RKO (cell line): Measurements from ENCODE around the gene ASGR2.
"Not testable (repeated sequence)": the region's sequence is repeated elsewhere in the genome, so short reads cannot be mapped to it uniquely, and the experiment has no call there.

Experiments
- DNase-seq: peaks from one replicate; pipeline ENCODE4 v3.0.0-alpha.2; 2016; ENCODE audit warnings: low spot score

ASGR2 gene

DNA sequence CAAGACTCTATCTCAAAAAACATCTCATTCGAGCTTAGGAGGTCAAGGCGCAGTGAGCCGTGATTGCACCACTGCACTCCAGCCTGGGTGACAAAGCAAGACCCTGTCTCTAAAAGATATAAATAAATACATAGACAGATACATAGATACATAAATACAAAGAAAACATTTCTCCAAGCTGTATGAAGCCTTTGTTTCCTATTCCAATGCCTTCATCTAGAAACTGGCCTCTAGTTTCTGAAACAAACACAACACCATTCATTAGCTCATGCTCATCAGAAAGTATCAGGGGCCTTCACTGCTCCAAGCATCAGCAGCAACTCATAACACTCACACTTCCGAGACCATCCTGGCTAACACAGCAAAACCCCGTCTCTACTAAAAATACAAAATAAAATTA is 10.3 kb upstream of the ASGR2 start:
- DNase-seq: no peak

DNA sequence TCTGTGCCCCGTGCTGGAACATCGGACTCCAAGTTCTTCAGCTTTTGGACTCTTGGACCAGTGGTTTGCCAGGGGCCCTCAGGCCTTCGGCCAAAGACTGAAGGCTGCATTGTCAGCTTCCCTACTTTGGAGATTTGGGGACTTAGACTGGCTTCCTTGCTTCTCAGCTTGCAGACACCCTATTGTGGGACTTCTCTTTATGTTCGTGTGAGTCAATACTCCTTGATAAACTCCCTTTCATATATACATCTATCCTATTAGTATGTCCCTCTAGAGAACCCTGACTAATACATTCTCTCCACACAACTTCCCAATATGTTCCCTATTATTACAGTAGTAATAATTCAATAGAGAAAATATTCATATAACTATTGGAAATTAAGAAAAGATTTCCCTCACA is 9.2 kb upstream of the ASGR2 start:
- no peak for DNase-seq

DNA sequence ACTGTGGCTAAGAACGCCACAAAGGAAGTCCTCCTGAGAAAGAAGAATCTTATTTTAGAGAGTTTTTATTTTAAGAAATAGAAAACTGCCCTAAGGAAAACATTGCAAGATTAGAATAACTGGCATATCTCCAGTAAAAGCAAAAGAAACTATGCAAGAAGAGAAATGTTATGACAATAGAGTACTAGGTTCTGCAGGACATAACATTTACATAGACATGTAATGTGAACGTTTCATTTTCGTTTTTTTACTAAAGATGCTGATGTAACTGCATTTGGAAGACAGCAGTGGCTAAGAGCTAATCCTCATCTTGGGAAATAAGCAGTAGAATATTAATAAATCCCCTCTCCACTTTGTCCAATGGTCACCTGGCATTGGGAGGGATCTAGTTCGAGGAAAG is 7.8 kb upstream of the ASGR2 start:
- DNase-seq: no peak

DNA sequence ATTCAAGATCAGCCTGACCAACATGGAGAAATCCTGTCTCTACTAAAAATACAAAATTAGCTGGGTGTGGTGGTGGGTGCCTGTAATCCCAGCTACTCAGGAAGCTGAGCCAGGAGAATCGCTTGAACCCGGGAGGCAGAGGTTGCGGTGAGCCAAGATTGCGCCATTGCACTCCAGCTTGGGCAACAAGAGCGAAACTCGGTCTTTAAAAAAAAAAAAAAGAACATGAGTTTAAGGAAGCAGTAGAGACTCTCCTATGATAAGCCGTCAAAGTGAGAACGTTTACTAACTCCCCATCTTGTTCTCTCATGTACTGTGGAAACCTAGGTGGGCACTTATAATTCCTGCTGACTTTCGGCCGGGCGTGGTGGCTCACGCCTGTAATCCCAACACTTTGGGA is 6.0 kb upstream of the ASGR2 start:
- DNase-seq: not testable (repeated sequence)

DNA sequence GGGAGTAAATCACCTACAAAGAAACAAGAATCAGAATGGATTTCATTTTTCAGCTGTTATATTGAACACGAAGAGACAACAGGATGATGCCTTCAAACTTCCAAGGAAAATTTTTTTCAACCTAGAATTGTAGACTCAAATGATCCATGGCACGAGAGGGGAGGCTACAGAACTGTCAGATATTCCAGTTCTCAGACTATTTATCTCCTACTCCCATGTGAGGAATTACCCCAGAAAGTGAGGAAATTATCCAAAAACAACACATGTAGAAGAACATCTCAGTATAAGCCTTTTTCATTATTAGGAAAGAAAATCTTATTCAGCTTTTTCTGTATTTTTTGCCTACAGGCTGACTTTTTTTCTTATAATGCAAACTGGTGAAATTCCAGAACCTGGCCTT is 5.5 kb upstream of the ASGR2 start:
- no peak for DNase-seq

DNA sequence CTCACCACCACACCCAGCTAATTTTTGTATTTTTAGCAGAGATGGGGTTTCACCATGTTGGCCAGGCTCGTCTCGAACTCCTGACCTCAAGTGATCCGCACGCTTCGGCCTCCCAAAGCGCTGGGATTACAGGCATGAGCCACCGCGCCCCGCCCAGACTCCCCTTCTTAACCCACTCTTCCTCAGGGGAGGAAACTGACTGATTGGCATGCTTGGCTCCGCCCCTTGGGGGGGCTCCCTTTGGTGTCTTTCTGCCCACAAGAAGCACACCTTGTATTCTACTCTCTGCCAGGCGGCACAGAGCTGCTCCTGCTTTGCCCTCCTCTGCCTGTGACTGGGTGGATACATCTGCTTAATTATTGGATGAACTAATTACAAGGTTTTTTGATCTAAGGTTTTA is 4.7 kb upstream of the ASGR2 start:
- DNase-seq: no peak

DNA sequence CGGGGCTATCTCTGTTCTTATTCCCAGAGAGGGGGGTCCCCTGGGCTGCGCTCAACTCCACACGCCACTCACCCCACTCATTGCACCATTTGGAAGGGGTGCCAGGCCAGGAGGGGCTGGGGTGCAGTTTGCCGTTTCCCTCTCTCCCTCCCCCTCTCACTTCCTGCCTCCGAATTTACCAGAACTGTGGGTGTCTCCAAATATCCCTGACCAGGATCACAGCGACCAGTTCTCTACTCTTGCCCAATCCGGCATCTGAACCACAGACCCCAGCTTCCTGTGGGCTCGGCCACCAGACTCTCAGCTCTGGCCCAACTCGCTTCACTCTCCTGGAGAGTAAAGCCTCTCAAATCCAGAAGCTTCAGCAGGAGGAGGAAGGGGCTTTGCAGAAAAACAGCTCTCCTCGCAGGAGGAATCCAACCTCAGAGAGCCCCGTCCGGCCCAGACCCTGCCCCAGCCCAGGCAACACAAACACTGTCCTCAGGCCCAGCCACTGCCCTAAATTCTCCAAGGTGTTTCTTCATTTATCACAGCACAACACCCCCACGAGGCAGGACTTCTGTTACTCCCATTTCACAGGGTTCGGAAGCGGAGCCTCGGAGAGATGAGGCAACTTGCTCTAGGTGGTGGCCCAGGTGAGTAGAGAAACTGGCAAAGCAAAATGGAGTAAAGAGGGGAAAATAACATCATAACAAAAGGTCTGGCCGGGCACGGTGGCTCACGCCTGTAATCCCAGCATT is 423 bp upstream of the ASGR2 start:
- DNase-seq: no peak

DNA sequence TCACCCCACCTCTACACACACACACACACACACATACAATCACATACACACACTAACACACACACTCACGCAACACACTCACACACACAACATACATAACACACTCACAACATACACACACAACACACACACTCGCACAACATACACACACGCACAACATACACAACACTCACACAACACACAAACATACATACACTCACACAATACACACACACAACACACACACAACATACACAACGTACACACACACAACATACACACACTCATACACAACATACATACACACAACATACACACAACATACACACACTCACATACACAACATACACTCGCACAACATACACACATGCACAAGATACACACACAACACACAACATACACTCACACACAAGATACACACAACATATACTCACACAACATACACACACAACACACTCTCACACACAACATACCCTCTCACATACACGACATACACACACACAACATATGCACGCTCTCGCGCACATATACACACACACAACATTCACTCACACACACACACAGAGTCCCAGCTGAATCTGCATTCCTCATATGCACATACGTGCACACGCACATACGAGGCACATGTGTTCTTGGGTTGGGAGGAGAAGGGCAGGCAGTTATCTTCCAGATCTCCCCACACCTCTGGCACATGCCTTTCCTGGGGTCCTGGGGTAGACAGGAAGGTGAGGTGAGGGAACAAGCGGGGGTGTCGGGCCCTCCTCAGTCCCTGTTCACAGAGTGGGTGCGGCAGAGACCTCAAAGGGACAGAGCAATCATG is 1.1 kb downstream of the ASGR2 start:
- no peak for DNase-seq

DNA sequence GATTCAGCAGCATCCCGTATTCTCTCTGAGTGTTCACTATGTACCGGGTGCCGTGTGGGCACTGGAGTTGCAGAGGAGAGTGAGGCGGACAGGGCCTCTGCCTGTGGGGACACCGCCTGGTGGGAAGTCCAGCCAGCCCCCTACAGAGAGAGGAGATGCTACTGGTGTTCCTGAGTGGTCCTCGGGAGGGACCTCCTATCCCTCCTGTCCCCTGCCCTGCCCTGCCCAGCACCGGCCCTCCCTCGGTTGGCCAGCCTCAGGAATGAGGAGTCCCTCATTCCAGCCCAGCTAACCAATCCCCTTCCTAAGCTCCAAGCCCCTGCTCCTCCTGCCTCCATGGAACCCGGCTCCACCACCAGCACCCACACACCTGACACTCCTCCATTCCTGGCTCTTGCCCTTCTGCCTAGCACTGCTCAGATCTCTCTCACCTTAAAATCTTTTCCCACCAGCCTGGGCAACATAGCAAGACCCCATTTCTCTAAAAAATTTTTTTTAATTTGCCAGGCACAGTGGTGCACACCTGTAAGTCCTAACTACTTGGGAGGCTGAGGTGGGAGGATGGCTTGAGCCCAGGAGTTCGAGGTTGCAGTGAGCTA is 2.0 kb downstream of the ASGR2 start:
- DNase-seq: no peak

DNA sequence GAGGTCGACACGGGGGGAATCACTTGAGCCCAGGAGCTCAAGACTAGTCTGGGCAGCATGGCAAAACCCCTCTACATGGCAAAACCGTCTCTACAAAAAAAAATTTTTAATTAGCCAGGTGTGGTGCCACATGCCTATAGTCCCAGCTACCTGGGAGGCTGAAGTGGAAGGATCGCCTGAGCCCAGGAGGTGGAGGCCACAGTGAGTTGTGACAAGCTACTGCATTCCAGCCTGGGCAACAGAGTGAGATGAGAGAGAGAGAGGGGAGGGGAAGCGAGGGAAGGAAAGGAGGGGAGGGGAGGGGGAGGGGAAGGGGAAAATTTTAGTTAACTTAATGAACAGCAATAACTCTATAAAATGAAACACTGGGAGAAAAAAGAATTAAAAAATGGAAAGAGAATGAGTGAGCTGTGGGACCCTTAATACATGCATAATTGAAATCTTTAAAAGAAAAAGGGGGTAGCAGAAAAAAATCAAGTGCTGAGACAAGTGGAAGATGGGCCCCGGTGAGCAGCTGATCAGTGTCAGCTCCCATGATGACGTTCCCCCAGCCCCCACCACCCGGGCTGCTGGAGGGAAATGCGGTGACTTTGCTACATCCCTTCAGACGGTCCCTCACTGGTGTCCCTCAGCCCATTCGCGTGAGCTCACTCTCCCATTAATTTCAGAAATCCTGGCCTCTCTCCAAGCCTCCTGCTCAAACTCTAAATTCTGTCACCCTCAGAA is 2.7 kb downstream of the ASGR2 start:
- no peak for DNase-seq

DNA sequence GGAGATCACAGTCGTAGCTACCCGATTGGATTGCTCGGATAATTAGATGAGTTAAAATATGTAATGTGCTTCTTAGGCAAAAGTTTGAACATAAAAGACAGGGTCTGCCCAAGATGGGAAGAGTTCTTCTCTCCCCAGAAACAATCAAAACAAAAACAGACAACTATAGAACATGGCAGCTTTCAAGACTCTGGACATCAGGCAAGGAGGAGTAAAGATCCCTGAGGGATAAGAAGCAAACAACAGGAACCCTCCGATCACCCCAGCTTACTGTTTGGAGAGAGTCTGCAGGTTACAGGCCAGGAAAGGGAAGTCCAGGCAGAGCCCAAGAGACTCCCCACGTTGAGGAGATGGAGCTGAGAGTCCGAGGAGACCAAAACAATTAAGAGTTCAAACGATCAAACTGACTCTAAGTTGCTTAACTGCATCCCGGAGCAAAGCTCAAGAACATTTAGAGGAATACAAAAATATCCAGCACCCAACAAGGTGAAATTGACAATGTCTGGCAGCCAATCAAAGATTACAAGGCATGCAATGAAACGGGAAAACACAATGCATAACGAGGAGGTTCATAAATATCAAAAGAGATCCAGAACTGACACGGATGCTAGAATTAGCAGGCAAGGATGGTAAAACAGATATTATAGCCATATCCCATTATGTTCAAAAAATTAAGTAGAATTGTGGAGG is 3.9 kb downstream of the ASGR2 start:
- DNase-seq: no peak

DNA sequence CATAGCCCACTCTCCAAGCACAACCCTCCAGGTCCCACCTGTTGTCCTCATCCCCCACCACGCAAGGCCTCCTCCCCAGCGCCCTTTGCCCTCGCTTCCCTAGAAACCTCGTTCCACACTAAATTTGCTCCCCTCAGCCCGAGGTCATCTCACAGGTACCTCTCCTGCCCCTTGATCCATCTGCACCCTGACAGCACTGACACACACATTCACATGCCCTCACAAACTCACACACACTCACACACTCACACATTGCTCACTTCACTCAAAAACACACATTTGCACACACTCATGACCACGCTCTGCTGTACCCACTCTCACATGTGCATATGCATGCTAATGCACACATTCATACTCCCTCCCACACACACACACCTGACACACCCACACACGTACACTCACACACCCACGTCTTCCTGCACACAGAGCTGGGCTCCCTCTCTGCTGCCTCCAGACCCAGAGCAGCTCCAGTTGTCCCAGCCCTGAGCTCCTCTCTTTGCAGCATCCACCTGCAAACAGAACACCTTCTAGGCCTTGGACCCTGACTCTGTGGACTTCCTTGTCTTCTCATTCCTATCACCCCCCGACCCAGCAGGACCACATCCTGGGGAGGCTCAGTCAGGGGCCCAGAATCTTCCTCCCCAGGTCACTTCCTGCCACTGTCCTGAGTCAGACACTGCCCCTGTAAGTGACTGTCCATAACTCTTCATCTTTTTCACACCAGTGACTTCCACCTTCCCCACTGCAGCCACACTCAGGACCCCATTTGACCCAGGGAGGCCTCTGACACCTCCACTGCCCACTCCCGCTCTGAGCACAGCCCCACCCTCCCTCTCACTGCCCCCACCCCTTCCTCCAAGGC is 4.9 kb downstream of the ASGR2 start:
- no peak for DNase-seq

DNA sequence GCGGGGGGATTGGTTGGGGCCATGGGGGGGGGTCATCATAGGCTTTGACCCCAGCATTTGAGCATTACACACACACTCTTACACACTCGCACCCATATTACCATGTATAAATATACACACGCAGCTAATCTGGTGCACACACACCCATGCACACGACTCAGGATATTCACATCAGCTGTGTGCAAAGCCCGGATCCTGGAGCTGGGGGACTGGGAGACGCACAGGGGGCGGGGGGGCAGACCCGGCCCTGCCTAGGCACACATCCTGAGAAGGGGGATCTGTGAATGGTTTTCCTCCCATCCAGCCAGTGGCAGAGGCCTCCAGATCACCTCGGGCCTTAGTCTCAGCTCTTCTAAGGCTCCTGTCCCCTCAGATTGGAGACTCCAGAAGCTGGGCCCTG is 5.6 kb downstream of the ASGR2 start:
- DNase-seq: no peak

DNA sequence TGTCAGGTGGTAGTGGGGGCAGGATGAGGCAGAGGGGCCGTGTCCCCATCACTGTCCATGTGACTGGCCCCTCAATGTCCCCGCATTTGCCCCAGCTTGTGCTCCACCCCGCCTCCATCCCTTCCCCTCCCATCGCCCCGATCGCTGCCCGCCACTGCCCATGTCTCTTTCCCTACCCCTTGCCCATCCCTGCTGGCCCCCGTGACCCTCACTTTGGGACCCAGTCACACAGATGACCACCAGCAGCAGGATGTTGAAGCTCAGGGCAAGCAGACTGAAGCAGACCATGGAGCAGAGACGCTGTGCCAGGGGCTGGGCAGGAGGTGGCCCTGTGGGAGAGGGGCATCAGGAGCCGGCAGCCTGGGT is 6.1 kb downstream of the ASGR2 start:
- DNase-seq: no peak

DNA sequence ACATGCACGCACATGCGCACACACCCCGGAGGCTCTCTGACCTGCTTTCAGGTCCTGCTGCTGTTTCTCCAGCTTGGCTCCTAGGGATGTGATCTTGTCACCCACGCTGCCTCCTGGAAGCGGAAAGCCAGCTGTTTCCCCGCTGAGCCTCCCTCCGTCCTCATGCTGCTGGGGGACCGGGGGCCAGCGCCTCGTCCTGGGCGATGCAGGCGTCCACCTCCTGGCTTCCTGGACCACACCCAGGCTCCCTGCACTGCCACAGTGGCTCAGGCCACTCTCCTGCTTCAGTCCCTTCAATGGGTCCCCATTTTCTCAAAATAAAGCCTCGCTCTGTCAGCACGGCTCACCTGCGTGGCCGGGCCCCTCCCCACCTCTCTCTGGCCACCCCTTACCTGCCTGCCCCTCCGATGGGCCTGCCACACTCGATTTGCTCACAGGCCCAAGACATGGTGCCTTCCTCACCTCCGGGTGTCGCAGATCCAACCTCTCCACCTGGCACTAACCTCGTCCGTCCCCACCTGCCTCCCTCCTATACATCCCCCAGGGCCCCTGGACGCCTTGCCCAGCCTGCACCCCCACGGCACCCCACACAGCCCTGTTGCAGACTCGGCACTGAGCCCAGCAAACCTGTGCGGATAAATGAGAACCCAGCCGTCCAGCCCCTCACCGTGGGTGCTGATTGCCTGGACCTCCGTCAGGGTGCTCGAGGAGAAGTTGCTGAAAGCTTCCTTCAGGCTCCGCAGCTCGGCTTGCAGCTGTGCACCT is 6.6 kb downstream of the ASGR2 start:
- no peak for DNase-seq

DNA sequence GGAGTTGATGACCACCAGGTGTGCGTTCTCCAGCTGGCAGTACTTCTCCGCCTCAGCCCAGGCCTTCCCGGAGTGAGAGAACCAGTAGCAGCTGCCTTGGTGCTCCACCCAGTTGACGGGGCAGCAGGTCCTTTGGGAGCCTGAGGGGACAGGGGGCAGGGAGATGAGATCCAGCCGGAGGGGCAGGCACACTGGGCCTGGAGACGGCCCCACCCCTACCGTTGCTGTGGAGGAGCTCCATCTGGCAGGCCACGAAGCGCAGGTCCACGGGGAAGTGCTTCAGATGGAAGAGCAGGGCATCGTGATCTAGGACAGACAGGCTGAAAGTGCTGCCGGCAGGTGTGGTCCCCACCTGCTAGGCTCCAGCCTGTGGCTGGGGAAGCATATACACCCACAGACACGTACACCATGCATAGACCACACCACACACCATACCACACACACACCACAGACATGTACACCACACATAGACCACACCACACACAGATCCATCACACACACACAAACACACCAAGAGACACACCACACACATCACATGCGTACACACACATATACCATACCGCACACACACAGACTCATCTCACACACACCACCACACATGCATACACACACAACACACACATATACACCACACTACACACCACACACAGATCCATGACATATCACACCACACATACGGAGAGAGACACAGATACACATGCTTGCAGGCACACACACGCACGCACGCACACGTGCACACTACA is 7.4 kb downstream of the ASGR2 start:
- DNase-seq: no peak

DNA sequence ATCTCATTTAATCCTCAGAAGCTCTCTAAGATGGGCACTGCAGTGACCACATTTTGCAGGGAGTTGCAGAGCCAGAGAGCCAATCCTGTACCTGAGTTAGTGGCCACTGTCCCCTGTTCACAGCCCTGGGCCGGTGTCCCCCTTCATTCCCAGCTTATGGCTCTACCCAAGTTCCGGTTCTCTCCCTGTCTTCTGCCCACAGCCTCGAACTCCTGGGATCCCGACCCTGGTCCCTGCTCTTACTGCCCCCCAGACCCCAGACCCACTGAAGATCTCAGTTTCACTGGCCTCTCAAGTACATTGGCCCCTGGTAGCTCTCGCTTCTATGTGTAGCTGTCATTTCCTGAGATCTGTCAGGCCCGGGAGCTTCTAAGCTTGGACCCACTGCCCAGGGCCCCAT is 12.2 kb downstream of the ASGR2 start:
- no peak for DNase-seq

DNA sequence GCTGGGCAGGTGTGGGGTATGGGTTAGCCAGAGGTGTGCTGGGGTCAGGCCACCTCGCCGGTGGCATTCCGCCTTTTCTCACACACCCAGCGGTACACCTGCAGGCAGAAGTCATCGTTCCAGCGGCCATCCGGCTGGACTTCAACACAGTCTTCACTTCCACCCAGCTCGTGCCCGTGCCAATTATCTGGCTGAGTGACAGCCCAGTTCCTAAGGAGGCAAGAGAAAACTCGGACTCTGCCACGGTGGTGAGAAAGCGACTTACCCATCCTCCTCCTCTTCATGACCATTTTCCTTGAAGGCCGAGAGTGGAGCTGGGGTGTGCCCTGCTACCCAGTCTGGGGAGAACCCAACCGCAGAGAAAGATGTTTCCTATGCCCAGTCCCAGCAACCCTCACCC is 13.1 kb downstream of the ASGR2 start:
- DNase-seq: no peak

DNA sequence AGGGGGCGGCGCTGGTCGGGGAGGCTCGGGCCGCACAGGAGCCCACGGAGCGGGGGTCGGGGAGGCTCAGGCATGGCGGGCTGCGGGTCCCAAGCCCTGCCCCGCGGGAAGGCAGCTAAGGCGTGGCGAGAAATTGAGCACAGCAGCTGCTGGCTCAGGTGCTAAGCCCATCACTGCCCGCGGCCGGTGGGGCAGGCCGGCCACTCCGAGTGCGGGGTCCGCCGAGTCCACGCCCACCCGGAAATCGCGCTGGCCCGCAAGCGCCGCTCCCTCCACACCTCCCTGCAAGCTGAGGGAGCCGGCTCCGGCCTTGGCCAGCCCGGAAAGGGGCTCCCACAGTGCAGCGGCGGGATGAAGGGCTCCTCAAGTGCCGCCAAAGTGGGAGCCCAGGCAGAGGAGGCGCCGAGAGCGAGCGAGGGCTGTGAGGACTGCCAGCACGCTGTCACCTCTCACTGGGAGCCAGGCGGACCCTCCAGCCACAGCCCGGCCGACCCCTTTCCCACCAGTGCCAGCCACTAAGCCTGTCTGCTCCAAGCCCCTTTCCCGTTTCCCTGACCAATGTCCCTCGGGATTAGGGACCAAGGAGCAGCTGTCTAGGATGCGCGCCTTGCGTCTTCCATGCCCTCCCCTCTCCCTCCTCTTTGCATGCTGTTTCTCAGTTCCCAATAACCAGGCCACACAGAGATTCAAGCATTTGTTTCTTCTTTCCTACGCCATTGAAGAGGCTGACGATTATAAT is 13.8 kb downstream of the ASGR2 start:
- DNase-seq: not testable (repeated sequence)
